WTC11 (cell line): ENCODE measurements around the gene TULP1. TPM values are rescaled to one million over a fixed set of nuclear protein-coding genes. Genes with fewer than 3 reads are reported as not detected.

Experiments
- FOXJ3 ChIP-seq: sonication (generic); formaldehyde crosslinking; IDR thresholded peaks from 2 replicates; pipeline ENCODE4 v1.9.0; 2021; ENCODE audit warnings: missing genetic modification reagents, mild to moderate bottlenecking, borderline replicate concordance
- IRF2 ChIP-seq: sonication (generic); formaldehyde crosslinking; IDR thresholded peaks from 2 replicates; pipeline ENCODE4 v1.8.0; 2022; ENCODE audit warnings: low read depth, missing genetic modification reagents, borderline replicate concordance
- MYBL2 ChIP-seq: sonication (generic); formaldehyde crosslinking; IDR thresholded peaks from 2 replicates; pipeline ENCODE4 v1.8.1; 2023; ENCODE audit warnings: mild to moderate bottlenecking, moderate library complexity, missing genetic modification reagents
- NR2C2 ChIP-seq: sonication (generic); formaldehyde crosslinking; IDR thresholded peaks from 2 replicates; pipeline ENCODE4 v1.8.0; 2022; ENCODE audit warnings: mild to moderate bottlenecking, missing genetic modification reagents
- NR3C1 ChIP-seq: sonication (generic); formaldehyde crosslinking; conservative IDR thresholded peaks from 2 replicates; pipeline ENCODE4 v1.8.1; 2023; ENCODE audit warnings: low read depth, mild to moderate bottlenecking, missing genetic modification reagents
- SP1 ChIP-seq: sonication (generic); formaldehyde crosslinking; conservative IDR thresholded peaks from 2 replicates; pipeline ENCODE4 v1.8.1; 2022; ENCODE audit warnings: missing genetic modification reagents
- TCF7 ChIP-seq: sonication (generic); formaldehyde crosslinking; IDR thresholded peaks from 2 replicates; pipeline ENCODE4 v1.8.0; 2022; ENCODE audit warnings: mild to moderate bottlenecking, low read depth, missing genetic modification reagents, moderate library complexity
- TEAD4 ChIP-seq: sonication (generic); formaldehyde crosslinking; IDR thresholded peaks from 2 replicates; pipeline ENCODE4 v1.8.0; 2022; ENCODE audit warnings: mild to moderate bottlenecking, missing genetic modification reagents
- ZNF232 ChIP-seq: sonication (generic); formaldehyde crosslinking; IDR thresholded peaks from 2 replicates; pipeline ENCODE4 v1.8.0; 2022; ENCODE audit warnings: mild to moderate bottlenecking, missing genetic modification reagents
- ZNF263 ChIP-seq: sonication (generic); formaldehyde crosslinking; IDR thresholded peaks from 2 replicates; pipeline ENCODE4 v1.8.1; 2022; ENCODE audit warnings: low read depth, mild to moderate bottlenecking, moderate library complexity, missing genetic modification reagents
- ZNF671 ChIP-seq: fragments of 250-450 bp; sonication (Bioruptor Pico); IDR thresholded peaks from 2 replicates; pipeline ENCODE4 v1.8.0; 2021; ENCODE audit warnings: mild to moderate bottlenecking
- total RNA-seq: library from RNA; stranded (reverse); gene quantifications from 3 replicates; pipeline ENCODE4 v1.2.3, GENCODE V29; 2021
- TF ChIP-seq, protein P1 (sequence below): fragments of 250-450 bp; sonication (Bioruptor Pico); IDR thresholded peaks from 2 replicates; pipeline ENCODE4 v2.1.2; 2022; ENCODE audit warnings: mild to moderate bottlenecking, moderate library complexity
- TF ChIP-seq, protein P2 (sequence below): sonication (generic); formaldehyde crosslinking; IDR thresholded peaks from 2 replicates; pipeline ENCODE4 v1.8.1; 2023; ENCODE audit warnings: mild to moderate bottlenecking, missing genetic modification reagents, moderate library complexity
- TF ChIP-seq, protein P3 (sequence below): sonication (generic); formaldehyde crosslinking; IDR thresholded peaks from 2 replicates; pipeline ENCODE4 v1.8.0; 2022; ENCODE audit warnings: mild to moderate bottlenecking, missing genetic modification reagents
- TF ChIP-seq, protein P4 (sequence below): sonication (generic); formaldehyde crosslinking; IDR thresholded peaks from 2 replicates; pipeline ENCODE4 v1.8.1; 2023; ENCODE audit warnings: mild to moderate bottlenecking, missing genetic modification reagents
- TF ChIP-seq, protein P5 (sequence below): sonication (generic); formaldehyde crosslinking; IDR thresholded peaks from 2 replicates; pipeline ENCODE4 v1.8.0; 2022; ENCODE audit warnings: mild to moderate bottlenecking, missing genetic modification reagents
- TF ChIP-seq, protein P6 (sequence below): fragments of 250-450 bp; sonication (Bioruptor Pico); conservative IDR thresholded peaks from 2 replicates; pipeline ENCODE4 v1.9.0; 2021; ENCODE audit warnings: mild to moderate bottlenecking
- TF ChIP-seq, protein P7 (sequence below): sonication (generic); formaldehyde crosslinking; IDR thresholded peaks from 2 replicates; pipeline ENCODE4 v1.8.0; 2023; ENCODE audit warnings: missing genetic modification reagents, mild to moderate bottlenecking, borderline replicate concordance
- TF ChIP-seq, protein P8 (sequence below): sonication (generic); formaldehyde crosslinking; IDR thresholded peaks from 2 replicates; pipeline ENCODE4 v1.8.0; 2022; ENCODE audit warnings: mild to moderate bottlenecking, missing genetic modification reagents

The TULP1 gene
- total RNA-seq, 1 experiment from 2014 or later: 2.9 TPM

DNA sequence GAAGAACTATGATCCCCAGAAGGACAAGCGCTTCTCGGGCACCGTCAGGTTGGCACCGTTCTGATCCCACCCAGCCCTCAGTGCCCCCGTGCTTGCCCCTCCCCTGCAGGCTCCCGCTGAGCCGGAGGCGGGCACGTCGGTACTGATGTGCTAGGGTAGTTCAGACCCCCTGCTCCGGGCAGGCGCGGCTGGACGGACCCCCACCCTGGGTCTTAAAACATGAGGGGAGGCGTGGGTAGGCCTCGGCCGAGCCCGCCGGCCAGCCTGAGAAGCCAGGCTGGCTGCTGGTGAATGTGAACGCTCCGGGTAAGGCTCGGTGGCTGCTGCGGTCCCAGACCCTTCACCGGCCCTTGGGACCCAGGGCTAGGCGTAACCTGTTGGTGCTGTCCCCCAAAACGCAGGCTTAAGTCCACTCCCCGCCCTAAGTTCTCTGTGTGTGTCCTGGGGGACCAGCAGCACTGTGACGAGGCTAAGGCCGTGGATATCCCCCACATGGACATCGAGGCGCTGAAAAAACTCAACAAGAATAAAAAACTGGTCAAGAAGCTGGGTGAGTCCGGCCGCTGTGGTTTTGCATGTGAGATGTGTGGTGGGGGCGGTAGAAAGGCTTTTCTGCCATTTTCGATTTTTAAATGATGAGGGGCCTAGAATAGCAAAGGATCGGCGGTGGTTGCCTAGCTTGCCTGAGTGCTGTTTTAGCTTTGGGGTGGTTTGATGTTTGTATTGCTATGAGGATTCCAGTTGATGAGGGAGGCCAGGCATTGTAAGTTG, 43.5 kb downstream of the TULP1 start (continued):
- TF ChIP-seq, protein P1, sequence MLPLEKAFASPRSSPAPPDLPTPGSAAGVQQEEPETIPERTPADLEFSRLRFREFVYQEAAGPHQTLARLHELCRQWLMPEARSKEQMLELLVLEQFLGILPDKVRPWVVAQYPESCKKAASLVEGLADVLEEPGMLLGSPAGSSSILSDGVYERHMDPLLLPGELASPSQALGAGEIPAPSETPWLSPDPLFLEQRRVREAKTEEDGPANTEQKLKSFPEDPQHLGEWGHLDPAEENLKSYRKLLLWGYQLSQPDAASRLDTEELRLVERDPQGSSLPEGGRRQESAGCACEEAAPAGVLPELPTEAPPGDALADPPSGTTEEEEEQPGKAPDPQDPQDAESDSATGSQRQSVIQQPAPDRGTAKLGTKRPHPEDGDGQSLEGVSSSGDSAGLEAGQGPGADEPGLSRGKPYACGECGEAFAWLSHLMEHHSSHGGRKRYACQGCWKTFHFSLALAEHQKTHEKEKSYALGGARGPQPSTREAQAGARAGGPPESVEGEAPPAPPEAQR (CRISPR knock-in tag): no peak
- TF ChIP-seq FOXJ3 (CRISPR knock-in tag): no peak
- 0 out of 2 replicates have a peak, but pooled peaks have one; percentile 10 for TF ChIP-seq NR2C2 (CRISPR knock-in tag)
- TF ChIP-seq, protein P2, sequence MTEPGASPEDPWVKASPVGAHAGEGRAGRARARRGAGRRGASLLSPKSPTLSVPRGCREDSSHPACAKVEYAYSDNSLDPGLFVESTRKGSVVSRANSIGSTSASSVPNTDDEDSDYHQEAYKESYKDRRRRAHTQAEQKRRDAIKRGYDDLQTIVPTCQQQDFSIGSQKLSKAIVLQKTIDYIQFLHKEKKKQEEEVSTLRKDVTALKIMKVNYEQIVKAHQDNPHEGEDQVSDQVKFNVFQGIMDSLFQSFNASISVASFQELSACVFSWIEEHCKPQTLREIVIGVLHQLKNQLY (CRISPR knock-in tag): no peak
- no peak for TF ChIP-seq NR3C1 (CRISPR knock-in tag)
- TF ChIP-seq TCF7 (CRISPR knock-in tag): 0 out of 2 replicates have a peak, but pooled peaks have one; percentile 67
- TF ChIP-seq ZNF232 (CRISPR knock-in tag): no peak
- no peak for TF ChIP-seq TEAD4
- TF ChIP-seq, protein P3, sequence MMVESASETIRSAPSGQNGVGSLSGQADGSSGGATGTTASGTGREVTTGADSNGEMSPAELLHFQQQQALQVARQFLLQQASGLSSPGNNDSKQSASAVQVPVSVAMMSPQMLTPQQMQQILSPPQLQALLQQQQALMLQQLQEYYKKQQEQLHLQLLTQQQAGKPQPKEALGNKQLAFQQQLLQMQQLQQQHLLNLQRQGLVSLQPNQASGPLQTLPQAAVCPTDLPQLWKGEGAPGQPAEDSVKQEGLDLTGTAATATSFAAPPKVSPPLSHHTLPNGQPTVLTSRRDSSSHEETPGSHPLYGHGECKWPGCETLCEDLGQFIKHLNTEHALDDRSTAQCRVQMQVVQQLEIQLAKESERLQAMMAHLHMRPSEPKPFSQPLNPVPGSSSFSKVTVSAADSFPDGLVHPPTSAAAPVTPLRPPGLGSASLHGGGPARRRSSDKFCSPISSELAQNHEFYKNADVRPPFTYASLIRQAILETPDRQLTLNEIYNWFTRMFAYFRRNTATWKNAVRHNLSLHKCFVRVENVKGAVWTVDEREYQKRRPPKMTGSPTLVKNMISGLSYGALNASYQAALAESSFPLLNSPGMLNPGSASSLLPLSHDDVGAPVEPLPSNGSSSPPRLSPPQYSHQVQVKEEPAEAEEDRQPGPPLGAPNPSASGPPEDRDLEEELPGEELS (CRISPR knock-in tag): no peak
- TF ChIP-seq ZNF671 (CRISPR knock-in tag): no peak
- TF ChIP-seq, protein P4, sequence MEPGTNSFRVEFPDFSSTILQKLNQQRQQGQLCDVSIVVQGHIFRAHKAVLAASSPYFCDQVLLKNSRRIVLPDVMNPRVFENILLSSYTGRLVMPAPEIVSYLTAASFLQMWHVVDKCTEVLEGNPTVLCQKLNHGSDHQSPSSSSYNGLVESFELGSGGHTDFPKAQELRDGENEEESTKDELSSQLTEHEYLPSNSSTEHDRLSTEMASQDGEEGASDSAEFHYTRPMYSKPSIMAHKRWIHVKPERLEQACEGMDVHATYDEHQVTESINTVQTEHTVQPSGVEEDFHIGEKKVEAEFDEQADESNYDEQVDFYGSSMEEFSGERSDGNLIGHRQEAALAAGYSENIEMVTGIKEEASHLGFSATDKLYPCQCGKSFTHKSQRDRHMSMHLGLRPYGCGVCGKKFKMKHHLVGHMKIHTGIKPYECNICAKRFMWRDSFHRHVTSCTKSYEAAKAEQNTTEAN (CRISPR knock-in tag): peak; percentile 69; the same call in 1 of the 2 replicates
- TF ChIP-seq, protein P5, sequence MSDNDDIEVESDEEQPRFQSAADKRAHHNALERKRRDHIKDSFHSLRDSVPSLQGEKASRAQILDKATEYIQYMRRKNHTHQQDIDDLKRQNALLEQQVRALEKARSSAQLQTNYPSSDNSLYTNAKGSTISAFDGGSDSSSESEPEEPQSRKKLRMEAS (CRISPR knock-in tag): no peak
- TF ChIP-seq, protein P6, sequence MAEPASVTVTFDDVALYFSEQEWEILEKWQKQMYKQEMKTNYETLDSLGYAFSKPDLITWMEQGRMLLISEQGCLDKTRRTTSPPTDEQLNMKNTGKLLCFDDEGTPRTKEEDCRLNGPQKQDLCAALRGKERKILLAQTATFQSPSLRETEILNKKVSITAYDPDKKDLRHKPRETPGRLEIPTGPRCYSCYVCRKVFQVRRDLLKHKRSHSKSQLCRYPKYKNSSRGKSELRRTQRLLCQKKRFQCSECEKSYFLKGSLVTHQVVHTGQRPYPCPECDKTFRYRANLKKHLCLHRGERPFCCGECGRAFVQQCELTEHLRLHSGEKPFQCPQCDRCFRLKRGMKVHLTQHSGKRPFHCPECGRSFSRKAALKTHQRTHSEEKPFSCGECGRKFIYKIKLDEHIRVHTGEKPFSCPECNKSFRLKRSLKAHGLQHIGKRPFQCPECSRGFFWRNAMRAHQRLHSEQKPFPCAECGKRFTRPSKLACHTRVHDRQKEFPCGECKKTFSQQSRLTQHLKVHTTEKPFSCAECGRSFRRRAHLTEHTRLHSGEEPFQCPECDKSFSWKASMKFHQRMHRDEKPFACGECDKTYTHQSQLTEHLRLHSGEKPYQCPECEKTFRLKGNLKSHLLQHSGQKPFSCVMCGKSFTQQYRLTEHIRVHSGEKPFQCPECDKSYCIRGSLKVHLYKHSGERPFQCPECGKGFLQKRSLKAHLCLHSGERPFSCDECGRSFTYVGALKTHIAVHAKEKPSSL: 0 out of 2 replicates have a peak, but pooled peaks have one; percentile 2
- TF ChIP-seq ZNF263 (CRISPR knock-in tag): no peak
- no peak for TF ChIP-seq IRF2 (CRISPR knock-in tag)
- TF ChIP-seq, protein P7, sequence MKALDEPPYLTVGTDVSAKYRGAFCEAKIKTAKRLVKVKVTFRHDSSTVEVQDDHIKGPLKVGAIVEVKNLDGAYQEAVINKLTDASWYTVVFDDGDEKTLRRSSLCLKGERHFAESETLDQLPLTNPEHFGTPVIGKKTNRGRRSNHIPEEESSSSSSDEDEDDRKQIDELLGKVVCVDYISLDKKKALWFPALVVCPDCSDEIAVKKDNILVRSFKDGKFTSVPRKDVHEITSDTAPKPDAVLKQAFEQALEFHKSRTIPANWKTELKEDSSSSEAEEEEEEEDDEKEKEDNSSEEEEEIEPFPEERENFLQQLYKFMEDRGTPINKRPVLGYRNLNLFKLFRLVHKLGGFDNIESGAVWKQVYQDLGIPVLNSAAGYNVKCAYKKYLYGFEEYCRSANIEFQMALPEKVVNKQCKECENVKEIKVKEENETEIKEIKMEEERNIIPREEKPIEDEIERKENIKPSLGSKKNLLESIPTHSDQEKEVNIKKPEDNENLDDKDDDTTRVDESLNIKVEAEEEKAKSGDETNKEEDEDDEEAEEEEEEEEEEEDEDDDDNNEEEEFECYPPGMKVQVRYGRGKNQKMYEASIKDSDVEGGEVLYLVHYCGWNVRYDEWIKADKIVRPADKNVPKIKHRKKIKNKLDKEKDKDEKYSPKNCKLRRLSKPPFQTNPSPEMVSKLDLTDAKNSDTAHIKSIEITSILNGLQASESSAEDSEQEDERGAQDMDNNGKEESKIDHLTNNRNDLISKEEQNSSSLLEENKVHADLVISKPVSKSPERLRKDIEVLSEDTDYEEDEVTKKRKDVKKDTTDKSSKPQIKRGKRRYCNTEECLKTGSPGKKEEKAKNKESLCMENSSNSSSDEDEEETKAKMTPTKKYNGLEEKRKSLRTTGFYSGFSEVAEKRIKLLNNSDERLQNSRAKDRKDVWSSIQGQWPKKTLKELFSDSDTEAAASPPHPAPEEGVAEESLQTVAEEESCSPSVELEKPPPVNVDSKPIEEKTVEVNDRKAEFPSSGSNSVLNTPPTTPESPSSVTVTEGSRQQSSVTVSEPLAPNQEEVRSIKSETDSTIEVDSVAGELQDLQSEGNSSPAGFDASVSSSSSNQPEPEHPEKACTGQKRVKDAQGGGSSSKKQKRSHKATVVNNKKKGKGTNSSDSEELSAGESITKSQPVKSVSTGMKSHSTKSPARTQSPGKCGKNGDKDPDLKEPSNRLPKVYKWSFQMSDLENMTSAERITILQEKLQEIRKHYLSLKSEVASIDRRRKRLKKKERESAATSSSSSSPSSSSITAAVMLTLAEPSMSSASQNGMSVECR (CRISPR knock-in tag): no peak; the same call in 1 of the 2 replicates
- TF ChIP-seq SP1 (CRISPR knock-in tag): no peak
- peak; percentile 50; the same call in 1 of the 2 replicates for TF ChIP-seq MYBL2 (CRISPR knock-in tag)
- TF ChIP-seq, protein P8, sequence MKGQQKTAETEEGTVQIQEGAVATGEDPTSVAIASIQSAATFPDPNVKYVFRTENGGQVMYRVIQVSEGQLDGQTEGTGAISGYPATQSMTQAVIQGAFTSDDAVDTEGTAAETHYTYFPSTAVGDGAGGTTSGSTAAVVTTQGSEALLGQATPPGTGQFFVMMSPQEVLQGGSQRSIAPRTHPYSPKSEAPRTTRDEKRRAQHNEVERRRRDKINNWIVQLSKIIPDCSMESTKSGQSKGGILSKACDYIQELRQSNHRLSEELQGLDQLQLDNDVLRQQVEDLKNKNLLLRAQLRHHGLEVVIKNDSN (CRISPR knock-in tag): 0 out of 2 replicates have a peak, but pooled peaks have one; percentile 17
